Limb (tissue), 2 donors: ENCODE data around the gene ANO10.
"Not testable (repeated sequence)": the region's sequence is repeated elsewhere in the genome, so short reads cannot be mapped to it uniquely, and the experiment has no call there.

Experiments used
- DNase-seq, 2 donors: peaks; one replicate each; pipeline ENCODE4 v3.0.0-alpha.2; 2016; ENCODE audit errors: extremely low spot score in 2 of 2

ANO10 gene

GRCh38 chr3:43627360-43627759 lies 5.5 kb upstream of the ANO10 start:
- DNase-seq, result no peak

DNA sequence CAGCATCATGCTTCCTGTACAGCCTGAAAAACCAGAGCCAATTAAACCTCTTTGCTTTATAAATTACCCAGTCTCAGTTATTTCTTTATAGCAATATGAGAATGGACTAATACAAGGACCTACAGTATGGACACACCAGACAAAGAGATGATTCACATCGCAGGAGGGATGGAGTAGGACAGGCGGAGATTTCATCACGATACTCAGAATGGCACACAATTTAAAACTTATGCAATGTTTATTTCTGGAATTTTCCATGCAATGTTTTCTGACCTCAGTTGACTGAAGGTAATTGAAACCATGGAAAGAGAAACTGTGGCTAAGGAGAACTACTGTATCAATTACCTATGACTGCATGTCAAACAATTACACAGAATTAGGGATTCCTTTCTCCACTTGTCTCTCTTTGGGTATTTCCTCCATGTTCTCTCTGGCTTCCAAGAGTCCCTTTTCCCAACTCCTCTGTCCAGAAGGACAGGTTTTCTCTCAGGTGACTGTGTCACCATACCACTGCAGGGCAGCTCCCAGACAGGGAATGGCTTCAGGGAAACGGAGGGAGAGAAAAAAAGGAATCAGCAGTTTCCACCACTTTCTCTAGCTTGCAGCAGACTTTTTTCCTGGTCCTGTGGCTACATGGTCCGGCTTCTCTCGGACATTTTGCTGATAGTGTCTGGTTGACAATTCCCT lies 3.0 kb upstream of the ANO10 start:
- no peak for DNase-seq

GRCh38 chr3:43620831-43621655 lies 768 bp downstream of the ANO10 start:
- DNase-seq, result peak in 1 of 2 donors; percentile 35

- DNase-seq, result no peak
Observed at GRCh38 chr3:43619588-43619987, 2.2 kb downstream of the ANO10 start.

DNA sequence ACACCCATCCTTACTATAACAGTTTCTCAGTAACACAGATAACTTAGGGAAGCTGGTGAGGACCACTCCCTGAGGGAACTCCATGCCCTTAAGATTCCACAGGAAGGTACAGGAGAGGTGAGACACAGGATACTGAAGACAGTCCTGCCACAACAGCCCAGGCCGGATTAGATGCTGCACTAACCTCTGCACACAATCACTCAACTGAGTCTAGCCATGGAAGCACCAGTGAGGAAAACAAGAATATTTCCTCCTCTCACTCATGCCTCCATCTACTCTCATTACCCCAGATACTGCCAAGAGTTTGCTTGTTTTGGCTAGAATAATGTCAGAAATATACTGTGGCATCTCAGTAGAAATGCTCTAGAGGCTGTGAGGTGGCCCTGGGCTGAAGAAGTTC lies 3.7 kb downstream of the ANO10 start:
- DNase-seq, result no peak

GRCh38 chr3:43616034-43616433 lies 5.8 kb downstream of the ANO10 start:
- no peak for DNase-seq

- no peak for DNase-seq
Observed at GRCh38 chr3:43615133-43615532, 6.7 kb downstream of the ANO10 start.

- no peak for DNase-seq
Observed at GRCh38 chr3:43613976-43614375, 7.8 kb downstream of the ANO10 start.

DNA sequence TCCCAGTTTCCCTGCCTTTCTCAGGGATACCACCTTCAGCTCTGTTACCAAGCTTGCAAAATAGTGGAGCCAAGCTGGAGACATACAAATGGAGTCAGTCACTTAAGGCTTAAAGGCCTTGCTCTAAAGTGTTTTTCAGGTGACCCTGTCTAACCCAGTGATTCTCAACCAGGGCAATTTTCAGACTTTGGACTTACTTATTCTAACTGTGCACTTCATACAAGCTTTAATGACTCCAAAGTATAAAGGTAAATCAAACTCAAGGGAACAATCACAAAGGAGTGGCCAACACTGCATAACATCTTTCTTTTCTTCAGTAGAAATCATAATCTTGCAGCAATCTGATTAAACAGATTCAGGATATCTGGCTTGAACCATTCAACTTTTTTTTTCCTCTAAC lies 9.4 kb downstream of the ANO10 start:
- no peak for DNase-seq

DNA sequence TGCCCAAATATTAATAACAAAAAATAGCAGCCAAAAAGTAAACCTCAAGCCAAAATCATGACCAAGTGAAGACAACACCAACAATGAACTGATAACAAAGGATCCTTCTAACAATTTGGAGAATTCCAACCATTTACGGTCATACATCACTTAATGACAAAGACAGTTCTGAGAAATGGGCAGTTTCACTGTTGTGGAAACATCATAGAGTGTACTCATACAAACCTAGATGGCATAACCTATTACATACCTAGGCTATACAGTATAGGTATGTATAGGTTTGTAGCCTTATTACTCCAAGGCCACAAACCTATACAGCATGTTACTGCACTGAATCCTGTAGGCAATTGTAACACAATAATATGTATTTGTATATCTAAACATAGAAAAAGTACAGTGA lies 12.4 kb downstream of the ANO10 start:
- no peak for DNase-seq

GRCh38 chr3:43608751-43609150 lies 13.1 kb downstream of the ANO10 start:
- no peak for DNase-seq

DNA sequence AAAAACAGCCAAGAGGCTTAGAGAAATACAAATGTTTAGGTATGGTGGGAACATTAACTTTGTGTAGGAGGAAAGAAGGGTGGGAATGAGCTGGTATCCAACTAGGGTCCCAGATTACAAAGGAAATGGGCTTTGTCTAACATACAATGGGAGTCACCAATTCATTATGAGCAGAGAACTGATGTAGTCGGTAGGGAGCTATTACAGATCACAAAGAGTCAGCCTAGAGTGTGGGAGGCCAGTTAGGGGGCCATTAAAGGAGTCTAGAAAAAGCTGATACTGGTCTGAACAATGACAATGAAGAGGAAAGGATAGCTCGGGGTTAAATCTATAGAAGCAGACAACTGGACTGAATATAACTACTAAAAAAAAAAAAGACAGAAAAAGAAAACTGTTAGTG lies 15.5 kb downstream of the ANO10 start:
- DNase-seq, result no peak

DNA sequence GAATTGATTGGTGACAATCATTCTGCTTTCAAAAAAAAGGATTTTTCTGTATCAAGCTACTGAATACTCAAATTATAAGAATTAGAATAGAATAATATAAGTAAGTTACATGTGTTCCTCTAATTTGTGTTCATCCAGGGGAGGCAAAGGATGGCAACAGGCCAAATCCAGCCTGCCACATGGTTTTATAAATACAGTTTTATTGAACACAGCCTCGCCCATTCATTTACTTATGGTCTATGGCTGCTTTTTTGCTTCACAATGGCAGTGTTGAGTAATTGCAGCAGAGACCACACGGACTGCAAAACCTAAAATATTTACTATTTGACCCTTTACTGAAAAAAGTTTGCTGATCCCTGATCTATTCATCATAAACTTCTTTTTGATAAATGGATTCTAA lies 21.9 kb downstream of the ANO10 start:
- not testable (repeated sequence) for DNase-seq

GRCh38 chr3:43597961-43598360 lies 23.9 kb downstream of the ANO10 start:
- no peak for DNase-seq

- DNase-seq, result not testable (repeated sequence)
Observed at GRCh38 chr3:43596178-43596577, 25.6 kb downstream of the ANO10 start.

DNA sequence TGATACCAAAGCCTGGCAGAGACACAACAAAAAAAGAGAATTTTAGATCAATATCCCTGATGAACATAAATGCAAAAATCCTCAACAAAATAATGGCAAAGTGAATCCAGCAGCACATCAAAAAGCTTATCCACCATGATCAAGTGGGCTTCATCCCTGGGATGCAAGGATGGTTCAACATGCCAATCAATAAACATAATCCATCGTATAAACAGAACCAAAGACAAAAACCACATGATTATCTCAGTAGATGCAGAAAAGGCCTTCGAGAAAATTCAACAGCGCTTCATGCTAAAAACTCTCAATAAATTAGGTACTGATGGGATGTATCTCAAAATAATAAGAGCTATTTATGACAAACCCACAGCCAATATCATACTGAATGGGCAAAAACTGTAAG lies 26.5 kb downstream of the ANO10 start:
- not testable (repeated sequence) for DNase-seq

DNA sequence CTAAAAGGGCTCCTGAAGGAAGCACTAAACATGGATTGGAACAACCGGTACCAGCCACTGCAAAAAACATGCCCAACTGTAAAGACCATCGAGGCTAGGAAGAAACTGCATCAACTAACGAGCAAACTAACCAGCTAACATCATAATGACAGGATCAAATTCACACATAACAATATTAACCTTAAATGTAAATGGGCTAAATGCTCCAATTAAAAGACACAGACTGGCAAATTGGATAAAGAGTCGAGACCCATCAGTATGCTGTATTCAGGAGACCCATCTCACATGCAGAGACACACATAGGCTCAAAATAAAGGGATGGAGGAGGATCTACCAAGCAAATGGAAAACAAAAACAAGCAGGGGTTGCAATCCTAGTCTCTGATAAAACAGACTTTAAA lies 28.2 kb downstream of the ANO10 start:
- not testable (repeated sequence) for DNase-seq

GRCh38 chr3:43591866-43592265 lies 29.9 kb downstream of the ANO10 start:
- DNase-seq, result not testable (repeated sequence)

- DNase-seq, result no peak
Observed at GRCh38 chr3:43587303-43587702, 34.5 kb downstream of the ANO10 start.

DNA sequence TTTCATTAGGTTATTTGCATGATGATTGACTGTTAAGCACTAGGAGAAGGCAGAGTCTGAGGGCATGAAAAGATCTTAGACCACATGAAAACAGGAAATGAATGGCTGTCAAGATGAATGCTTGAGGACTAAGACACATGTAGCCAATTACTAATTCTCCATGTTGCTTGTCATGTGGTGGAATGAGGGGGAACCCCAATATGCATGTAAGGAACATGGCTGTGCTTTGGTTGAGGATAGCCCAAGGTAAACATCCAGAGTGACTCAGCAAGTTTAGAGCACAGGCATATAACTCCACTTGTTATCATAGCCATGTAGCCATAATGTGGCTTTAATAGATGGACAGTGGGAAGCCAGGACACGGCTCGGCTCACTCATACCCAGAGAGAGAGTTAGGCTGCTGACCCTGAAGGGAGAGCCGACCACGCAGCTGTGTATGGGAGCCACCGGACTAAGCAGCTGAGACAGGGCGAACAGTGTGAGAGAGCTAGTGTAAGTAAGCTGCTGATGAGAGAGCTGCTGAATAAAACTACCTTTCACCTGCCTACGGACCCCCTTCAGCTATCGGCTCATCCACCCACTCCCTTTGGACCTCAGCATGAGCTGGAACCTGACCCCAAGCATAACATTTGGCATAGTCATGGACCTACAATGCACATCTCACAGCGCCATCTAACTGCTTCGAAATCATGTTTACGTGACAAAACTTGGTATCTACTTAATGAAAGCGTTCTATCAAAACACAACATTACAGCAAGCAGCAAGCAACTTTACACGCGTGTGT lies 37.6 kb downstream of the ANO10 start:
- DNase-seq, result no peak

DNA sequence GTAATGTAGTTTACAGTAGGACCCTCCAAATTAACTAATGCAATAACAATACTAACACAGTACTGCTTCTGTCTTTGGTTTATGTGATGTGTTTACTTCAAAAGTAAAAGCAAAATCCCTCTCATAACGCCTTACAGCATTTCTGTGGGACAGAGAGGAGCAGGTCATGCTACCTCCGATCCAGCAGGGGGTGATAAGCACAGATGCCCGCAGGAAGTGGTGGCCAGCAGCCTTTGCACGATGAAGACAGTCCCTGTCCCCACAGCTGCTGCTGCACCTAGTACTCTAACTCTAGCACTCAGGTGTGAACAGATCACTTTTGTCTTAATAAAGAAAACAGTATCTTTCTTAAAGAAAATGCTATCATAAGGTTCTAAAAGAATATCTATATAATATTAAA lies 38.3 kb downstream of the ANO10 start:
- DNase-seq, result no peak

DNA sequence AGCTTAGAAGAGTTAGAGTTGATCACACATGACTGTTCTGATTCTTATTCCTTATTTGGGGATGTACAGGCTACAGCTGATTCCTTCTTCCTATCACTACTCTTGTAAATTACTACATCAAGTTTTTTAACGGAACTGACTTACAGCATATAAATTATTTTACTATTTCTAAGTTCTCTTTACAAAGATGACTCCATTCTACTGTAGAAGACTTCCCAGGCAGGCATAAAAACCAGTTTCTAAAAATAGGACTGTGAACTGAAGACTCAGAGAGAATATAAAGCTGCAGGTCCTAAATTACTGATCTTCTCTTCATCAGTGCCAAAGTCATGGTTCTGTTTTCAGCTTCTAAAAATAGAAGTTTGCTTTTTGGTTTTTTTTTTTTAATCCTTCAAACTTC lies 38.9 kb downstream of the ANO10 start:
- DNase-seq, result no peak
